ENCODE measurements around the gene RNF130.

DNA sequence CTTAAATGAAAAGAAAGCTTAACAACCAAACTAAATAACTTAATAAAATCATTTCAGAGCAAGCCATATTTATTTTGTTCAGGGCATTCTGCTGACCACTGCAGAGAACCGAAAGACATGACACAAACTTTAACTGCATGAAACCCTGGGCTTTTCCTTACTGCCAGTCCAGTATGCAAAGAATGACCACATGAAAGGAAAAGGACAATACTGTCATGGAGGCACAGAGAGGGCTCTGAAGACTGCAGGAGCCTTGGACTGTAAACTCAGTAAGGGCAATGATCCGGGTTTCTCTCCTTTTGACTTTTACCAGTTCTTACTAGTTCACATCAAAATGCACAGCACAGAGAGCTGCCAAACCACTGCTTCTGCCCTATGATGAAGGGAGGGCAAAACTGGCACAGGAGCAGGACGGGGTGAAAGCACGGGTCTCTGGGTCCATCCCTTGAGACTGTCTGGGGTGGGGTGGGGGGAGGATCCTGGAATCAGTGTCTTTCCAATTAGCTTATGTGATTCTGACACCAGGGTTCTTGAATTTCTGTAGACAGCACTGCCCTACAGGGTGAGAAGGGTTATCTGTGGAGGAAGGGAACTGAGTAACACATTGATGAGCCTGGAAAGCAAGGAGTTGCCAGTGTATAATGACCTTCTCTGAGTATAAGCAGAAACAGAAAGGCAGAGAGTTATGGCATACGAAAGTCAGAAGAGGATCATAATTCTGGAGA is 44.7 kb downstream of the RNF130 start:
- no peak for TF ChIP-seq EZH2 (IDR thresholded peaks at IDR 0.05)
- TF ChIP-seq, protein P1, sequence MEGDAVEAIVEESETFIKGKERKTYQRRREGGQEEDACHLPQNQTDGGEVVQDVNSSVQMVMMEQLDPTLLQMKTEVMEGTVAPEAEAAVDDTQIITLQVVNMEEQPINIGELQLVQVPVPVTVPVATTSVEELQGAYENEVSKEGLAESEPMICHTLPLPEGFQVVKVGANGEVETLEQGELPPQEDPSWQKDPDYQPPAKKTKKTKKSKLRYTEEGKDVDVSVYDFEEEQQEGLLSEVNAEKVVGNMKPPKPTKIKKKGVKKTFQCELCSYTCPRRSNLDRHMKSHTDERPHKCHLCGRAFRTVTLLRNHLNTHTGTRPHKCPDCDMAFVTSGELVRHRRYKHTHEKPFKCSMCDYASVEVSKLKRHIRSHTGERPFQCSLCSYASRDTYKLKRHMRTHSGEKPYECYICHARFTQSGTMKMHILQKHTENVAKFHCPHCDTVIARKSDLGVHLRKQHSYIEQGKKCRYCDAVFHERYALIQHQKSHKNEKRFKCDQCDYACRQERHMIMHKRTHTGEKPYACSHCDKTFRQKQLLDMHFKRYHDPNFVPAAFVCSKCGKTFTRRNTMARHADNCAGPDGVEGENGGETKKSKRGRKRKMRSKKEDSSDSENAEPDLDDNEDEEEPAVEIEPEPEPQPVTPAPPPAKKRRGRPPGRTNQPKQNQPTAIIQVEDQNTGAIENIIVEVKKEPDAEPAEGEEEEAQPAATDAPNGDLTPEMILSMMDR (IDR thresholded peaks at IDR 0.05): no peak
